ENCODE measurements around the gene IL11RA. TPM values are rescaled to one million over a fixed set of nuclear protein-coding genes. Genes with fewer than 3 reads are reported as not detected.

The IL11RA gene
- total and polyA plus RNA-seq, 7 experiments from 2014 or later, result 8.5 to 185 (median 137) TPM

GRCh38 chr9:34647084-34647403 lies 4.9 kb upstream of the IL11RA start:
- Histone ChIP-seq H3K27ac (ENCODE audit: low read depth, low read length) (peak overlapping the region; percentile 87), H3K36me3 (ENCODE audit: control insufficient read depth in 2 of 3, insufficient read depth in 3 of 3, low read length in 3 of 3) (peaks cover 13 to 42% (median 15%) of the 10 kb centered on the region in 3 experiments), H3K27me3 (ENCODE audit: control insufficient read depth in 2 of 2, insufficient read depth in 2 of 2, low read length in 2 of 2) (no peaks in the 10 kb centered on the region), H3K4me3 (ENCODE audit: low read length) (peak overlapping the region; percentile 90), H3K9me3 (ENCODE audit: control insufficient read depth in 2 of 3, low read length in 3 of 3) (no peaks in the 10 kb centered on the region), H3K4me1 (ENCODE audit: control insufficient read depth in 2 of 2, insufficient read depth in 2 of 2, low read length in 2 of 2) (peaks cover 20 to 23% of the 10 kb centered on the region in 2 donors)
- ATAC-seq, result no peak
- Mint-ChIP-seq H3K36me3 (peaks cover 6 to 27% (median 9%) of the 10 kb centered on the region in 5 donors), H3K27me3 (no peaks in the 10 kb centered on the region), H3K4me3 (peak overlapping the region; percentile 82 to 96 (median 92)), H3K9me3 (no peaks in the 10 kb centered on the region), H3K27ac (peak overlapping the region; percentile 86 to 94 (median 90)), H3K4me1 (peaks cover 19 to 52% (median 37%) of the 10 kb centered on the region in 7 donors)
- ChIA-PET POLR2A (interaction anchor here (1.0 to 5.9 kb wide), 10 partner anchors 8 to 1480 kb away, joined by 3 to 87 read pairs (median 6); partner anchors contain the start of genes B4GALT1, CCL27, DCTN3 and SIGMAR1), CTCF (interaction anchor here (0.6 to 7.2 kb wide), 17 partner anchors 9 to 248 kb away, joined by 3 to 50 read pairs (median 5); partner anchors contain the start of genes CCL27, DCTN3, RPP25L and SIGMAR1)
- no peak for DNase-seq
- intact Hi-C loops (cut with micrococcal nuclease), result loop anchor here (2.0 to 5.0 kb wide), 2 partner anchors 35 to 1086 kb away; partner anchors contain the start of genes RPP25L (in 2 of the 2), CREB3 (in 1 of the 2) and TLN1 (in 1 of the 2)

- Histone ChIP-seq H3K4me3 (ENCODE audit: low read length) (peak overlapping the region; percentile 90), H3K36me3 (ENCODE audit: control insufficient read depth in 2 of 3, insufficient read depth in 3 of 3, low read length in 3 of 3) (peaks cover 13 to 42% (median 15%) of the 10 kb centered on the region in 3 experiments), H3K4me1 (ENCODE audit: control insufficient read depth in 2 of 2, insufficient read depth in 2 of 2, low read length in 2 of 2) (peaks cover 23 to 25% of the 10 kb centered on the region in 2 donors), H3K27me3 (ENCODE audit: control insufficient read depth in 2 of 2, insufficient read depth in 2 of 2, low read length in 2 of 2) (no peaks in the 10 kb centered on the region), H3K27ac (ENCODE audit: low read depth, low read length) (peak overlapping the region; percentile 87), H3K9me3 (ENCODE audit: control insufficient read depth in 2 of 3, low read length in 3 of 3) (no peaks in the 10 kb centered on the region)
- POLR2A ChIA-PET, result interaction anchor here (0.6 to 5.9 kb wide), 8 partner anchors 7 to 1084 kb away, joined by 3 to 87 read pairs (median 6); partner anchors contain the start of genes CCL27, SIGMAR1 and TLN1
- intact Hi-C loops (cut with micrococcal nuclease), result loop anchor here (2.0 to 5.0 kb wide), 2 partner anchors 35 to 1085 kb away; partner anchors contain the start of genes RPP25L (in 2 of the 2), CREB3 (in 1 of the 2) and TLN1 (in 1 of the 2)
- no peak for ATAC-seq
- CTCF ChIA-PET, result interaction anchor here (1.2 to 7.2 kb wide), 10 partner anchors 10 to 55 kb away, joined by 3 to 50 read pairs (median 10); partner anchors contain the start of genes CCL27, RPP25L and SIGMAR1
- H3K4me3 Mint-ChIP-seq, result peak overlapping the region; percentile 82 to 96 (median 92)
- peaks cover 25 to 59% (median 42%) of the 10 kb centered on the region in 7 donors for H3K4me1 Mint-ChIP-seq
- peak overlapping the region; percentile 86 to 94 (median 90) for H3K27ac Mint-ChIP-seq
- H3K9me3 Mint-ChIP-seq, result no peaks in the 10 kb centered on the region
- no peaks in the 10 kb centered on the region for H3K27me3 Mint-ChIP-seq
- peaks cover 6 to 27% (median 9%) of the 10 kb centered on the region in 5 donors for H3K36me3 Mint-ChIP-seq
- no peak for DNase-seq
Measured at GRCh38 chr9:34647651-34648050, 4.3 kb upstream of the IL11RA start.

- ChIA-PET POLR2A (interaction anchor here (1.2 to 5.9 kb wide), 3 partner anchors 9 to 14 kb away, joined by 3 to 87 read pairs (median 79); partner anchors contain the start of genes CCL27 and SIGMAR1), CTCF (interaction anchor here (1.1 to 7.2 kb wide), 2 partner anchors 14 kb away, joined by 4 to 50 read pairs; partner anchors contain the start of gene CCL27)
- Histone ChIP-seq H3K27me3 (ENCODE audit: control insufficient read depth in 2 of 2, insufficient read depth in 2 of 2, low read length in 2 of 2) (no peaks in the 10 kb centered on the region), H3K36me3 (ENCODE audit: control insufficient read depth in 2 of 3, insufficient read depth in 3 of 3, low read length in 3 of 3) (peaks cover 13 to 42% (median 15%) of the 10 kb centered on the region in 3 experiments), H3K4me1 (ENCODE audit: control insufficient read depth in 2 of 2, insufficient read depth in 2 of 2, low read length in 2 of 2) (peaks cover 23 to 33% of the 10 kb centered on the region in 2 donors), H3K27ac (ENCODE audit: low read depth, low read length) (no peak overlapping the region), H3K4me3 (ENCODE audit: low read length) (no peak overlapping the region), H3K9me3 (ENCODE audit: control insufficient read depth in 2 of 3, low read length in 3 of 3) (no peaks in the 10 kb centered on the region)
- H3K36me3 Mint-ChIP-seq, result peaks cover 6 to 27% (median 9%) of the 10 kb centered on the region in 5 donors
- H3K4me1 Mint-ChIP-seq, result peaks cover 33 to 67% (median 51%) of the 10 kb centered on the region in 7 donors
- no peak for ATAC-seq
- H3K9me3 Mint-ChIP-seq, result no peaks in the 10 kb centered on the region
- H3K4me3 Mint-ChIP-seq, result peak overlapping the region; percentile 33 to 96 (median 84)
- no peaks in the 10 kb centered on the region for H3K27me3 Mint-ChIP-seq
- intact Hi-C loops (cut with micrococcal nuclease), result loop anchor here (5.0 kb wide), 1 partner anchor 36 kb away; the partner anchor contains the start of gene RPP25L (in 2 of the 2)
- peak overlapping the region in 7 of 9 donors; percentile 1 to 92 (median 86) for H3K27ac Mint-ChIP-seq
- no peak for DNase-seq
Measured at GRCh38 chr9:34648673-34649072, 3.3 kb upstream of the IL11RA start.

- no peak for ATAC-seq
- Mint-ChIP-seq H3K9me3 (no peaks in the 10 kb centered on the region), H3K36me3 (peaks cover 6 to 27% (median 9%) of the 10 kb centered on the region in 5 donors), H3K4me3 (no peak overlapping the region), H3K27ac (peak overlapping the region in 6 of 9 donors; percentile 6 to 85 (median 52)), H3K4me1 (peaks cover 38 to 71% (median 58%) of the 10 kb centered on the region in 7 donors), H3K27me3 (no peaks in the 10 kb centered on the region)
- Histone ChIP-seq H3K36me3 (ENCODE audit: control insufficient read depth in 2 of 3, insufficient read depth in 3 of 3, low read length in 3 of 3) (peaks cover 13 to 42% (median 15%) of the 10 kb centered on the region in 3 experiments), H3K9me3 (ENCODE audit: control insufficient read depth in 2 of 3, low read length in 3 of 3) (no peaks in the 10 kb centered on the region), H3K27ac (ENCODE audit: low read depth, low read length) (no peak overlapping the region), H3K4me3 (ENCODE audit: low read length) (no peak overlapping the region), H3K4me1 (ENCODE audit: control insufficient read depth in 2 of 2, insufficient read depth in 2 of 2, low read length in 2 of 2) (peaks cover 23 to 33% of the 10 kb centered on the region in 2 donors), H3K27me3 (ENCODE audit: control insufficient read depth in 2 of 2, insufficient read depth in 2 of 2, low read length in 2 of 2) (no peaks in the 10 kb centered on the region)
- POLR2A ChIA-PET, result interaction anchor here (0.6 to 5.9 kb wide), 3 partner anchors 12 to 16 kb away, joined by 3 to 79 read pairs (median 11); partner anchors contain the start of genes CCL27 and SIGMAR1
- DNase-seq, result no peak
- CTCF ChIA-PET, result interaction anchor here (1.7 to 7.2 kb wide), 2 partner anchors 12 to 16 kb away, joined by 3 to 50 read pairs; partner anchors contain the start of gene CCL27
- intact Hi-C loops (cut with micrococcal nuclease), result no loop called here
Measured at GRCh38 chr9:34650816-34651215, 1.2 kb upstream of the IL11RA start.

GRCh38 chr9:34651321-34651720 lies 664 bp upstream of the IL11RA start:
- Histone ChIP-seq H3K9me3 (ENCODE audit: control insufficient read depth in 2 of 3, low read length in 3 of 3) (no peaks in the 10 kb centered on the region), H3K36me3 (ENCODE audit: control insufficient read depth in 2 of 3, insufficient read depth in 3 of 3, low read length in 3 of 3) (peaks cover 13 to 42% (median 15%) of the 10 kb centered on the region in 3 experiments), H3K27me3 (ENCODE audit: control insufficient read depth in 2 of 2, insufficient read depth in 2 of 2, low read length in 2 of 2) (no peaks in the 10 kb centered on the region), H3K27ac (ENCODE audit: low read depth, low read length) (peak overlapping the region; percentile 24), H3K4me3 (ENCODE audit: low read length) (no peak overlapping the region), H3K4me1 (ENCODE audit: control insufficient read depth in 2 of 2, insufficient read depth in 2 of 2, low read length in 2 of 2) (peaks cover 19 to 33% of the 10 kb centered on the region in 2 donors)
- intact Hi-C loops (cut with micrococcal nuclease), result no loop called here
- no peak for ATAC-seq
- no peaks in the 10 kb centered on the region for H3K27me3 Mint-ChIP-seq
- H3K4me3 Mint-ChIP-seq, result no peak overlapping the region
- peak overlapping the region in 6 of 9 donors; percentile 6 to 85 (median 74) for H3K27ac Mint-ChIP-seq
- DNase-seq, result no peak
- H3K36me3 Mint-ChIP-seq, result peaks cover 6 to 27% (median 9%) of the 10 kb centered on the region in 5 donors
- CTCF ChIA-PET, result interaction anchor here (1.7 to 7.2 kb wide), 2 partner anchors 12 to 17 kb away, joined by 3 to 50 read pairs; partner anchors contain the start of gene CCL27
- H3K9me3 Mint-ChIP-seq, result no peaks in the 10 kb centered on the region
- peaks cover 38 to 67% (median 53%) of the 10 kb centered on the region in 7 donors for H3K4me1 Mint-ChIP-seq
- POLR2A ChIA-PET, result interaction anchor here (2.3 to 5.9 kb wide), 2 partner anchors 11 to 13 kb away, joined by 11 to 79 read pairs; partner anchors contain the start of genes CCL27 and SIGMAR1

- Mint-ChIP-seq H3K4me1 (peaks cover 33 to 55% (median 42%) of the 10 kb centered on the region in 7 donors), H3K4me3 (peak overlapping the region in 2 of 10 donors; percentile 3 to 65), H3K36me3 (peaks cover 6 to 27% (median 9%) of the 10 kb centered on the region in 5 donors), H3K27me3 (no peaks in the 10 kb centered on the region), H3K27ac (peak overlapping the region in 8 of 9 donors; percentile 26 to 87 (median 80)), H3K9me3 (no peaks in the 10 kb centered on the region)
- no peak overlapping the region for H3K4me3 ChIP-seq (ENCODE audit: low read length)
- H3K27ac ChIP-seq (ENCODE audit: low read depth, low read length), result peak overlapping the region; percentile 24
- DNase-seq, result no peak
- ATAC-seq, result no peak
- ChIA-PET CTCF (interaction anchor here (1.4 kb wide), 1 partner anchor 9 kb away, joined by 3 read pairs; no protein-coding TSS in a partner anchor), POLR2A (interaction anchor here (1.2 to 2.3 kb wide), 2 partner anchors 9 to 14 kb away, joined by 5 to 11 read pairs; partner anchors contain the start of gene SIGMAR1)
- intact Hi-C loops (cut with micrococcal nuclease), result no loop called here
- peaks cover 13 to 37% (median 15%) of the 10 kb centered on the region in 3 experiments for H3K36me3 ChIP-seq (ENCODE audit: control insufficient read depth in 2 of 3, insufficient read depth in 3 of 3, low read length in 3 of 3)
- H3K9me3 ChIP-seq (ENCODE audit: control insufficient read depth in 2 of 3, low read length in 3 of 3), result no peaks in the 10 kb centered on the region
- H3K4me1 ChIP-seq (ENCODE audit: control insufficient read depth in 2 of 2, insufficient read depth in 2 of 2, low read length in 2 of 2), result peaks cover 13 to 28% of the 10 kb centered on the region in 2 donors
- H3K27me3 ChIP-seq (ENCODE audit: control insufficient read depth in 2 of 2, insufficient read depth in 2 of 2, low read length in 2 of 2), result no peaks in the 10 kb centered on the region
Measured at GRCh38 chr9:34652602-34653000, 616 bp downstream of the IL11RA start.
